ENCODE data around the gene PRKAG2.

The PRKAG2 gene

GRCh38 chr7:151663382-151664100 lies 213.4 kb downstream of the PRKAG2 start:
- no peaks in the 10 kb centered on the region for H3K36me3 ChIP-seq (ENCODE audit: control insufficient read depth, low read length)

GRCh38 chr7:151662251-151662826 lies 214.6 kb downstream of the PRKAG2 start:
- Histone ChIP-seq H3K79me2 (ENCODE audit: control insufficient read depth, low read length) (no peaks in the 10 kb centered on the region), H3K27me3 (ENCODE audit: control insufficient read depth, low read length) (no peaks in the 10 kb centered on the region), H3F3A (ENCODE audit: control insufficient read depth, insufficient read depth) (no peaks in the 10 kb centered on the region), H3K4me1 (ENCODE audit: control insufficient read depth, low read length) (no peaks in the 10 kb centered on the region), H3K9me3 (ENCODE audit: control insufficient read depth, insufficient read depth, low read length) (no peaks in the 10 kb centered on the region), H3K9me2 (replicated peaks; ENCODE audit: control insufficient read depth, low read length) (no peaks in the 10 kb centered on the region), H3K4me2 (ENCODE audit: low read length) (no peak overlapping the region), H3K36me3 (ENCODE audit: control insufficient read depth, low read length) (no peaks in the 10 kb centered on the region), H4K20me1 (ENCODE audit: control insufficient read depth, insufficient read depth, low read depth, low read length) (no peaks in the 10 kb centered on the region), H3K27ac (ENCODE audit: low read depth, low read length) (no peak overlapping the region), H3K4me3 (ENCODE audit: low read length) (no peak overlapping the region)
- no peak for TF ChIP-seq EZH2phosphoT487 (IDR thresholded peaks at IDR 0.05; ENCODE audit: borderline replicate concordance, low read length)
- TF ChIP-seq CTCF (IDR thresholded peaks at IDR 0.05; ENCODE audit: low read depth, low read length, poor library complexity, severe bottlenecking) = no peak

More at GRCh38 chr7:151663382-151664100, 213.4 kb downstream of the PRKAG2 start:
- Histone ChIP-seq H3K27ac (ENCODE audit: low read depth, low read length) (no peak overlapping the region), H3K4me3 (ENCODE audit: low read length) (no peak overlapping the region), H3F3A (ENCODE audit: control insufficient read depth, insufficient read depth) (no peaks in the 10 kb centered on the region), H3K4me1 (ENCODE audit: control insufficient read depth, low read length) (no peaks in the 10 kb centered on the region), H3K27me3 (ENCODE audit: control insufficient read depth, low read length) (no peaks in the 10 kb centered on the region), H4K20me1 (ENCODE audit: control insufficient read depth, insufficient read depth, low read depth, low read length) (no peaks in the 10 kb centered on the region), H3K79me2 (ENCODE audit: control insufficient read depth, low read length) (no peaks in the 10 kb centered on the region), H3K9me3 (ENCODE audit: control insufficient read depth, insufficient read depth, low read length) (no peaks in the 10 kb centered on the region), H3K4me2 (ENCODE audit: low read length) (no peak overlapping the region), H3K9me2 (replicated peaks; ENCODE audit: control insufficient read depth, low read length) (no peaks in the 10 kb centered on the region)
- TF ChIP-seq EZH2phosphoT487 (IDR thresholded peaks at IDR 0.05; ENCODE audit: borderline replicate concordance, low read length) = no peak
- TF ChIP-seq CTCF (IDR thresholded peaks at IDR 0.05; ENCODE audit: low read depth, low read length, poor library complexity, severe bottlenecking) = no peak

GRCh38 chr7:151661587-151661986 lies 215.3 kb downstream of the PRKAG2 start:
- TF ChIP-seq EZH2phosphoT487 (IDR thresholded peaks at IDR 0.05; ENCODE audit: borderline replicate concordance, low read length) (no peak), CTCF (IDR thresholded peaks at IDR 0.05; ENCODE audit: low read depth, low read length, poor library complexity, severe bottlenecking) (no peak)
- Histone ChIP-seq H3K79me2 (ENCODE audit: control insufficient read depth, low read length) (no peaks in the 10 kb centered on the region), H3K27me3 (ENCODE audit: control insufficient read depth, low read length) (no peaks in the 10 kb centered on the region), H4K20me1 (ENCODE audit: control insufficient read depth, insufficient read depth, low read depth, low read length) (no peaks in the 10 kb centered on the region), H3F3A (ENCODE audit: control insufficient read depth, insufficient read depth) (no peaks in the 10 kb centered on the region), H3K4me3 (ENCODE audit: low read length) (no peak overlapping the region), H3K9me2 (replicated peaks; ENCODE audit: control insufficient read depth, low read length) (no peaks in the 10 kb centered on the region), H3K4me1 (ENCODE audit: control insufficient read depth, low read length) (no peaks in the 10 kb centered on the region), H3K9me3 (ENCODE audit: control insufficient read depth, insufficient read depth, low read length) (no peaks in the 10 kb centered on the region), H3K36me3 (ENCODE audit: control insufficient read depth, low read length) (no peaks in the 10 kb centered on the region), H3K4me2 (ENCODE audit: low read length) (no peak overlapping the region), H3K27ac (ENCODE audit: low read depth, low read length) (no peak overlapping the region)

All from DOHH2 (cell line).